ENCODE results near the gene ISYNA1.

- no peak for TF ChIP-seq EZH2 (IDR thresholded peaks at IDR 0.05)
- no peak for TF ChIP-seq CTCF (IDR thresholded peaks at IDR 0.05)
These were observed 30.6 kb upstream of the ISYNA1 start for GRCh38 chr19:18468517-18468916.
